HG03571 (cell line): ENCODE results near the gene EYS.
"Not testable (repeated sequence)": the region's sequence is repeated elsewhere in the genome, so short reads cannot be mapped to it uniquely, and the experiment has no call there.

Experiments
- ATAC-seq: cut with Tn5 transposase; IDR thresholded peaks from one replicate; pipeline ENCODE4 v1.9.1; 2021; ENCODE audit not compliant: unreplicated experiment

Gene EYS

DNA sequence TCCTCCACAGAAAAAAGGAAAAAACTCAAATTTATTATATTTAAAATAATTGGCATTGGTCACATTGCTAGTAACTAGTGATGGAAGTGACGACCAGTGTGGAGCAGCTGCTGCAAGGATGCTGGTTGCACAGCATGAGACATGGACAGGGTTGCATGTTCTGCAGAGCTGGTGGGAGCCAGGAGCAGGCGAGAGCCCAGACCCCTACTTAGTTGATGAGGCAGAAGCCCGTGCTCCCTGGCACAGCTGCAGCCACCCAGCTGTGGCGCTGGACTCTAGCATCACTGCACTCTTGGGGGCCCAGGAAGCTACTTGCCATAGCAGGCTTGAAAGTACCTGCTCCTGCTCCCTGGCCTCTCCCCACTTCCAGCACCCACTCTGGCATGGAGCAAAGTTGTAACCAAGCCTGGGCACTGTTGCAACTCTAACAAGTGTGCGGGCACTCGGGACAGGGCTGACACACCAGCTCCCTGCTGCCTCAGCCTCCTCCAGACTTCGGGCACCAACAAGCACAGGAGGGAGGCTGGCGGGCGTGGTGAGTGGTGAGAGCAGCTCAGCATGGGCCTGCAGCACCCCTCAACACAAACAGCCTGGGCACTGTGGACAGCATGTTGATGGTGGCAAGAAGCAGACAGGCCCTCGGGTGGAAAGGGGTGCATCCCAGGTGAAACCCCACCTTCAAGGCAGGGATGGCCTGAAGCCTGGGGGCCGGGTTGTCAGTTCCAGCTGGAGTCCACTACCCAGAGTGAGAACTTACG, 69.6 kb downstream of the EYS start:
- ATAC-seq, result no peak

DNA sequence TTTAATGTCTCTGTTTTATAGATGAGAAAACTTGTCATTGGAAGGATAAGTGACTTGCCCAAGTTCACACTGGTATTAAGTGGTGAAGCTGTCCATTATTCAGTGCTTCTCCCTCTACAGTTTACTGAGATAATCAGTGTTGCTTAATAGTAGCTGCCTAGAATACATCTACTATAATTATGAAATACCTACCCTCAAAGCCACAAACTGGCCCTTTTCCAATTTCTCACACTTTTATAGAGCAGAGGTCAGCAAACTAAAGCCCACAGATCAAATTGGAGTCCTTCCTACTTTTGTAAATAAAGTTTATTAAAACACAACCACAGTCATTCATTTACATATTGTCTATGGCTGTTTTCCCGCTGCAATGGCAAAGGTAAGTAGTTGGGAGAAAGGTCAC, 73.5 kb downstream of the EYS start:
- no peak for ATAC-seq

DNA sequence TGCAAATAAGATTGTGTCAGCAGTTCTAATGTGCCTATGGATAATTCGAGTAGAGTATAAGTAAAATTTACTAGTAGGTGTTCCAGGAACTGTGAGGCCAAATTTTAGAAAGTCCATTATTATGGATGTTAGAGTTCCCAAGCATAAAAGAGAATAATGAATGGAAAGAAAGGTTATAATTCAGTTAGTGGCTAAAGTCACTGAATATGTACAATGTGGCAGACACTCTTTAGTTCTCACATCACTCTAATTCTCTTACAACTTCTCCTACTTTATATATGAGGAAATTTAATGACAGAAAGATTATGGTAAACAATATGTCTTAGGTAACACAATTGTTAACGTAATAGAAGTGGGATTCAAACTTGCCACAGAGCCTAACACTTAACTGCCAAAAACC, 75.3 kb downstream of the EYS start:
- no peak for ATAC-seq

- not testable (repeated sequence) for ATAC-seq
These were observed 79.5 kb downstream of the EYS start for GRCh38 chr6:65627434-65627999.

GRCh38 chr6:65627015-65627414, 80.0 kb downstream of the EYS start:
- ATAC-seq, result no peak

GRCh38 chr6:65623566-65623965, 83.5 kb downstream of the EYS start:
- ATAC-seq, result no peak

GRCh38 chr6:65610746-65611145, 96.3 kb downstream of the EYS start:
- no peak for ATAC-seq

- ATAC-seq, result no peak
These were observed 111.5 kb downstream of the EYS start for GRCh38 chr6:65595540-65595939.

- no peak for ATAC-seq
These were observed 136.7 kb downstream of the EYS start for GRCh38 chr6:65570340-65570739.

- ATAC-seq, result no peak
These were observed 137.5 kb downstream of the EYS start for GRCh38 chr6:65569505-65569904.

DNA sequence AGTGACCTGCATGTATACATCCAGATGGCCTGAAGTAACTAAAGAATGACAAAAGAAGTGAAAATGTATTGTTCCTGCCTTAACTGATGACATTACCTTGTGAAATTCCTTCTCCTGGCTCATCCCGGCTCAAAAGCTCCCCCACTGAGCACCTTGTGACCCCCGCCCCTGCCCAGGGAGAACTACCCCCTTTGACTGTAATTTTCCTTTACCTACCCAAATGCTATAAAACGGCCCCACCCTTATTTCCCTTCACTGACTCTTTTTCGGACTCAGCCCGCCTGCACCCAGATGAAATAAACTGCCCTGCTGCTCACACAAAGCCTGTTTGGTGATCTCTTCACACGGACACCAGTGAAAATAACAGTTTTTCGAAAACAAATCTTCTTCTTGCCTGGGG, 138.0 kb downstream of the EYS start:
- not testable (repeated sequence) for ATAC-seq

- ATAC-seq, result no peak
These were observed 140.9 kb downstream of the EYS start for GRCh38 chr6:65566117-65566516.

DNA sequence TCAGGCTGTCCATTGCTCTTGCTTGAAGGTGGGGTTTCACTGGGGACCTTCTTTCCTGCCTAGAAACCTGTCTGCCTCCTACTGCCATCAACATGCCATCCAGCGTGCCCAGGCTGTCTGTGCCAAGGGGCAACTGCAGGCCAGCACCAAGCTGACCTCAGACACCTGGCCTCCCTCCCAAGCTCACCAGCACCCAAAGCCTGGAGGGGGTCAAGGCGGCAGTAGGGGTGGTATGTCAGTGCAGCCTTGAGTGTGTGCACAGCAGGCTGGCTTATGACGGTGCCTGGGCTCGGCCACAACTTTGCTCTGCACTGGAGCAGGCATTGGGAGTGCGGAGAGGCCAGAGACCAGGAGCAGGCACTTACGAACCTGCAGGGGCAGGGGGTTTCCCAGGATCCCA, 149.0 kb downstream of the EYS start:
- no peak for ATAC-seq

DNA sequence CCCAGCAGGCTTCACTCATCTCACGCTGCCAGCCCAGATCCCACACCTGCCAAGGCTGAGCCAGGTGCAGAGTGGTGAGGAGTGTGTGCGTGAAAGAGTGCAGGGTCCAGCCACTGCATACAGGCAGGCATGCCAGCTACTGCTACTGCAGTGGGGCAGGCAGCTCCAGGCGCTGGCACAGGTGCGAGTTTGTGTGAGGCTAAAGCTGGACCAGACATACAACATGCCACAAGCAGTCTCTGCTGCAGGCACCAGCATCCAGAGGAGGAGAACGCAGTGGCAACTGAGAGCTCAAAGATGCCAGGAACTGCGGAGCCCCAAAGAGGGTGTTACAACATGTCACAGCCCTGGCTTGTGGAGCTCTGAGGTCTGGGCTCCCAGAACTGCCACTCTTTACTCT, 149.8 kb downstream of the EYS start:
- ATAC-seq, result no peak

- ATAC-seq, result no peak
These were observed 160.1 kb downstream of the EYS start for GRCh38 chr6:65546894-65547293.

- no peak for ATAC-seq
These were observed 161.1 kb downstream of the EYS start for GRCh38 chr6:65545920-65546319.

DNA sequence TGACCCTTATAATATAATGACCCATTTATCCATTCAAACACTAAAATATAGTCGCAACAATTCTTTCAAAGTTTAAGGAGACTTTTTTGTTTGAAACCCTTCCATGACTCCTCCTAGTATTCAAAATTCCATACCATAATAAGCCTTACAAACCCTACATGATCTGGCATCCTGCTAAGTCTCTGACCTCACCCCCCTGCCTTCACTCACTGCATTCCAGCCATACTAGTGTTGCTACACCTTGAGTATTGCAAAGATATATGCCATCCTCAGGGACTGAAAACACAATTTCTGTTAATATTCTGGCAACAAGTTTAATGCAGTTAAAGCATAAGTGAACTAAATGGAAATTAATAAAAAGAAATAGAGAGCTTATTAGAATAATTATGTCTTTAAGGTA, 168.4 kb downstream of the EYS start:
- no peak for ATAC-seq

GRCh38 chr6:65537600-65537999, 169.4 kb downstream of the EYS start:
- ATAC-seq, result no peak

DNA sequence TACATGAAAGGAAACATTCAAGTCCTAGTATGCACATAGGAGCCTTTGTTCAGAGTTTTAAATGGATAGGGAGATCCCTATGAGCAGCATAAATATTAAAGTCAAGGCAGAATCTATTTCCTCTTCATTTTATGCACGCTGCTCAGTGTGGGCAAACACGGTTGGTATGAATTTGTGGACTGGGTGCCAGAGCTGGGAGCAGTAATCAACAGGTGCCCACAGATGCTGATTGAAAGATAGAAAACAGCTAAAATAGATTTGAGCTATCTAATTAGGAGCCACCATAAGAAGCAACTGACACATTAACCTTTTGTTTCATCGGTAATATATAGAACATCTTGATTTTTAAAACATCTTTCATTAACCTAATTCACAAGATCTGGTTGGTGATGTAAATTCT, 175.5 kb downstream of the EYS start:
- ATAC-seq, result no peak

DNA sequence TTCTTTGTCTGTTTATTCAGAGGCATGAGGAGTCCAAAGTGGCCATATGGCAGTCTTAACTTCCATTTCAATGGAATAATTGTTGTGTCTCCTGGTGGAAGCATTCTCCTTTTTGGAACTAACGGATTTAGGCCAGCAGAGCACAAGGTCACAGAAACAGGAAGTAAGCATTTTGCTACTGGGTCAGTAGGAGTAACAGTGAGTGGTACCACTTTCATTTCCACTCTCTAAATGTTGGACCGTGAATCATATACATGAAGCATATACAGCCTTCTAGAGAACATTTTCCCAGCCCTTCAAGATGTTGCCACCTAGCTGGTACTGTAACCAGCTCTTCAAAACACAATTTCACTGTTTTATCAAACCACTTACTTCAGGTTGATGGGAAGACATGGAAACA, 182.8 kb downstream of the EYS start:
- no peak for ATAC-seq

DNA sequence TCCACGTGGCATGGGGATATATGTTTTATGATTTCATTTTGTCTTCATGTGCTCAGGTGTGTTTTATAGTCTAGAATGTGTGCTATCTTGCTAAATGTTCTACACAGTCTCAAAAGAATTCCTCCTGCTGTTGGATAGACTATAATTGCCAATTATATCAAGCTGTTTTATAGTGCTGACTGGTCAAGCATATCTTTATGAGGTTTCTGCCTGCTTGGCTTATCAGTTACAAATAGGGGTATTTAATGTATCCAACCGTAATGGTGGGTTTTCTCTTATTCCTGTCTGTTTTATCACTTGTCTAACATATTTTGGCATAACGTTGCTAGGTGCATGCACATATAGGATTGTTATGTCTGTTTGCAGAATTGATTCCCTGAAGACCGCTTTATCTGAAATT, 201.3 kb downstream of the EYS start:
- ATAC-seq, result no peak

- no peak for ATAC-seq
These were observed 206.0 kb downstream of the EYS start for GRCh38 chr6:65501045-65501444.

DNA sequence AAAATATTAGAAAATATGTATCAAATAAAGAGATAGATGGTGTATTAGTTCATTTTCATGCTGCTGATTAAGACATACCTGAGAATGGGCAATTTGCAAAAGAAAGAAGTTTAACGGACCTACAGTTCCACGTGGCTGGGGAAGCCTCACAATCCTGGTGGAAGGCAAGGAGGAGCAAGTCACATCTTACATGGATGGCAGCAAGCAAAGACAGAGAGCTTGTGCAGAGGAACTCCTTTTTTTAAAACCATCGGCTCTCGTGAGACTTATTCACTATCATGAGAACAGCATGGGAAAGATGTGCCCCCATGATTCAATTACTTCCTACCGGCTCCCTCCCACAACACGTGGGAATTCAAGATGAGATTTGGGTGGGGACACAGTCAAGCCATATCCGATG, 223.4 kb downstream of the EYS start:
- ATAC-seq, result not testable (repeated sequence)
